H1 (cell line): ENCODE data around the gene WTIP. TPM values are rescaled to one million over a fixed set of nuclear protein-coding genes. Genes with fewer than 3 reads are reported as not detected.

Experiments
- CTCF ChIA-PET: fragments of 300-600 bp; sonication (Branson Sonifier 250); formaldehyde crosslinking; loops from one replicate; lab custom pipeline; 2021; ENCODE audit not compliant: partially characterized antibody; lab: Charles Lee
- POLR2A ChIA-PET: fragments of 300-600 bp; sonication (Branson Sonifier 250); formaldehyde crosslinking; loops from one replicate; lab custom pipeline; 2021; ENCODE audit warnings: inconsistent platforms; ENCODE audit not compliant: partially characterized antibody; lab: Charles Lee
- DNase-seq, 2 experiments: peaks; one replicate each; pipeline versions ENCODE4 v3.0.0 to v3.0.0-alpha.2; 2010 to 2022; ENCODE audit warnings: low spot score in 2 of 2, low read depth in 1 of 2, mixed read lengths in 1 of 2
- FAIRE-seq: peaks from 2 replicates; lab custom pipeline; 2011; peaks lifted over from hg19 to GRCh38; lab: Jason Lieb, UNC
- H2AFZ ChIP-seq: 2 replicates; pipeline ENCODE4 v1.8.1; 2012; ENCODE audit warnings: low read length, inconsistent platforms
- H2AK5ac ChIP-seq: 2 replicates; pipeline ENCODE4 v1.6.1; 2013; ENCODE audit warnings: low read depth, low read length
- H2BK120ac ChIP-seq: replicated peaks from 2 replicates; pipeline ENCODE3; 2013; ENCODE audit warnings: low read depth, low read length, inconsistent platforms
- H2BK12ac ChIP-seq: 2 replicates; pipeline ENCODE4 v1.6.1; 2013; ENCODE audit warnings: low read depth, low read length
- H2BK15ac ChIP-seq: 2 replicates; pipeline ENCODE4 v1.6.1; 2013; ENCODE audit warnings: low read length
- H2BK20ac ChIP-seq: 2 replicates; pipeline ENCODE4 v1.6.1; 2013; ENCODE audit warnings: low read length
- H2BK5ac ChIP-seq: 2 replicates; pipeline ENCODE4 v1.6.1; 2013; ENCODE audit warnings: low read depth, low read length
- H3K14ac ChIP-seq: 2 replicates; pipeline ENCODE4 v1.6.1; 2013; ENCODE audit warnings: inconsistent platforms; ENCODE audit not compliant: insufficient read length
- H3K18ac ChIP-seq: 2 replicates; pipeline ENCODE4 v1.6.1; 2013; ENCODE audit warnings: low read length; ENCODE audit errors: extremely low read depth
- H3K23ac ChIP-seq: 2 replicates; pipeline ENCODE4 v1.6.1; 2013; ENCODE audit warnings: inconsistent platforms; ENCODE audit not compliant: insufficient read length
- H3K23me2 ChIP-seq: 2 replicates; pipeline ENCODE4 v1.6.1; 2013; ENCODE audit warnings: low read depth, low read length
- H3K27ac ChIP-seq: 2 replicates; pipeline ENCODE4 v1.6.1; 2011; ENCODE audit warnings: low read depth, low read length, inconsistent platforms
- H3K27me3 ChIP-seq, 4 experiments: replicated peaks in 1 of 4; 1 replicate in 1 of 4; 2 replicates in 3 of 4; pipeline versions ENCODE4 v1.6.1 to v1.8.1; 2011 to 2013; ENCODE audit warnings: low read length in 3 of 4, mild to moderate bottlenecking in 3 of 4, inconsistent platforms in 2 of 4, mixed read lengths in 2 of 4, moderate library complexity in 1 of 4; ENCODE audit not compliant: control insufficient read depth in 3 of 4, insufficient read depth in 3 of 4; ENCODE audit errors: extremely low read depth in 1 of 4
- H3K36me3 ChIP-seq, 4 experiments: 2 replicates each; pipeline versions ENCODE4 v1.6.1 to v1.8.1; 2011 to 2013; ENCODE audit warnings: mild to moderate bottlenecking in 4 of 4, low read length in 3 of 4, moderate library complexity in 2 of 4, control low read depth in 1 of 4, inconsistent platforms in 1 of 4; ENCODE audit not compliant: insufficient read depth in 4 of 4, control insufficient read depth in 2 of 4
- H3K4ac ChIP-seq: replicated peaks from 2 replicates; pipeline ENCODE3; 2013; ENCODE audit warnings: low read length, low read depth, mixed read lengths, inconsistent platforms; ENCODE audit not compliant: insufficient read length
- H3K4me1 ChIP-seq, 4 experiments: replicated peaks in 1 of 4; 1 replicate in 1 of 4; 2 replicates in 3 of 4; pipeline versions ENCODE4 v1.6.1 to v1.8.1; 2011 to 2013; ENCODE audit warnings: low read length in 3 of 4, inconsistent platforms in 2 of 4, mixed read lengths in 1 of 4; ENCODE audit not compliant: insufficient read depth in 4 of 4, control insufficient read depth in 3 of 4
- H3K4me2 ChIP-seq, 2 experiments: 2 replicates each; pipeline versions ENCODE4 v1.6.1 to v1.8.1; 2011 to 2013; ENCODE audit warnings: low read depth in 2 of 2, low read length in 2 of 2, control low read depth in 1 of 2, inconsistent platforms in 1 of 2, mild to moderate bottlenecking in 1 of 2; ENCODE audit not compliant: insufficient read depth in 1 of 2
- H3K4me3 ChIP-seq, 4 experiments: fragments of 200-600, 300-600 bp in 1 of 4; sonication (generic), shearing (Covaris generic), sonication (Bioruptor Twin) in 1 of 4; 2 replicates each; pipeline versions ENCODE4 v1.5.1 to v1.8.1; 2011 to 2016; ENCODE audit warnings: low read length in 4 of 4, low read depth in 3 of 4, control low read depth in 2 of 4, inconsistent platforms in 2 of 4, mild to moderate bottlenecking in 2 of 4, mixed read lengths in 1 of 4, moderate library complexity in 1 of 4; ENCODE audit not compliant: insufficient read depth in 2 of 4; ENCODE audit errors: extremely low read depth in 1 of 4
- H3K56ac ChIP-seq: replicated peaks from 2 replicates; pipeline ENCODE3; 2013; ENCODE audit warnings: low read depth, mild to moderate bottlenecking, mixed read lengths, low read length, inconsistent platforms; ENCODE audit not compliant: insufficient read length
- H3K79me1 ChIP-seq: 2 replicates; pipeline ENCODE4 v1.6.1; 2013; ENCODE audit warnings: low read depth, low read length, control low read depth
- H3K79me2 ChIP-seq, 2 experiments: 2 replicates each; pipeline versions ENCODE4 v1.6.1 to v1.8.1; 2012 to 2013; ENCODE audit warnings: low read length in 2 of 2, mild to moderate bottlenecking in 2 of 2, inconsistent platforms in 1 of 2; ENCODE audit not compliant: insufficient read depth in 2 of 2, control insufficient read depth in 1 of 2
- H3K9ac ChIP-seq, 4 experiments: replicated peaks in 1 of 4; 1 replicate in 1 of 4; 2 replicates in 3 of 4; pipeline versions ENCODE4 v1.6.1 to v1.8.1; 2011 to 2013; ENCODE audit warnings: low read depth in 3 of 4, low read length in 3 of 4, control low read depth in 2 of 4, mild to moderate bottlenecking in 2 of 4, moderate library complexity in 2 of 4, inconsistent platforms in 1 of 4; ENCODE audit errors: extremely low read depth in 1 of 4
- H3K9me3 ChIP-seq, 2 experiments: 2 replicates each; pipeline versions ENCODE4 v1.6.1 to v1.8.1; 2012 to 2013; ENCODE audit warnings: mild to moderate bottlenecking in 2 of 2, moderate library complexity in 2 of 2, control low read depth in 1 of 2, inconsistent platforms in 1 of 2, low read depth in 1 of 2, low read length in 1 of 2, mixed read lengths in 1 of 2; ENCODE audit not compliant: insufficient read depth in 2 of 2
- H4K20me1 ChIP-seq, 2 experiments: replicated peaks in 1 of 2; 2 replicates each; pipeline versions ENCODE3 to v1.8.1; 2011 to 2013; ENCODE audit warnings: inconsistent platforms in 2 of 2, low read length in 2 of 2, mild to moderate bottlenecking in 1 of 2; ENCODE audit not compliant: insufficient read depth in 2 of 2, control insufficient read depth in 1 of 2
- H4K5ac ChIP-seq: 2 replicates; pipeline ENCODE4 v1.6.1; 2013; ENCODE audit warnings: low read length, low read depth, mixed read lengths, inconsistent platforms; ENCODE audit not compliant: insufficient read length
- H4K8ac ChIP-seq: 2 replicates; pipeline ENCODE4 v1.8.0; 2013; ENCODE audit warnings: mild to moderate bottlenecking, moderate library complexity, low read length, inconsistent platforms; ENCODE audit not compliant: insufficient read depth; ENCODE audit errors: extremely low read depth
- H4K91ac ChIP-seq: replicated peaks from 2 replicates; pipeline ENCODE3; 2013; ENCODE audit warnings: low read length, mixed read lengths, inconsistent platforms; ENCODE audit not compliant: insufficient read length
- CBX8 ChIP-seq: fragments of 300-800, 300-1000 bp; sonication (generic); IDR thresholded peaks from 2 replicates; pipeline ENCODE4 v1.7.1; 2016; ENCODE audit warnings: low read depth, low read length, borderline replicate concordance
- CTCF ChIP-seq, 3 experiments: IDR thresholded peaks; 1 replicate in 2 of 3; 2 replicates in 1 of 3; pipeline versions ENCODE4 v1.5.1 to v1.6.1; 2011; ENCODE audit warnings: low read length in 3 of 3, mild to moderate bottlenecking in 3 of 3, inconsistent platforms in 2 of 3, low read depth in 1 of 3, moderate library complexity in 1 of 3; ENCODE audit not compliant: insufficient read depth in 1 of 3; ENCODE audit errors: control extremely low read depth in 1 of 3
- MAX ChIP-seq: IDR thresholded peaks from 2 replicates; pipeline ENCODE4 v1.6.1; 2012; ENCODE audit warnings: inconsistent platforms
- RAD21 ChIP-seq, 2 experiments: IDR thresholded peaks in 1 of 2; conservative IDR thresholded peaks in 1 of 2; 2 replicates each; pipeline ENCODE4 v1.6.1; 2011; ENCODE audit warnings: low read depth in 2 of 2, low read length in 2 of 2, improper control_type of control experiment in 1 of 2, inconsistent platforms in 1 of 2, mild to moderate bottlenecking in 1 of 2, moderate library complexity in 1 of 2
- WGBS, 2 experiments: shearing (Covaris generic) in 1 of 2; methylation state at CpG; one replicate each; pipeline versions ENCODE4 v1.1.6 to v1.1.7; 2013 to 2015; ENCODE audit warnings: low lambda C conversion rate in 2 of 2, mixed read lengths in 2 of 2, inconsistent platforms in 1 of 2, low coverage in 1 of 2, missing lambda C conversion rate in 1 of 2; ENCODE audit not compliant: insufficient replicate concordance in 2 of 2, insufficient coverage in 1 of 2, insufficient read length in 1 of 2; ENCODE audit errors: extremely low coverage in 1 of 2, missing lambda C conversion rate in 1 of 2; 5-methylcytosine and 5-hydroxymethylcytosine counted together
- polyA plus RNA-seq, 7 experiments: library from polyadenylated mRNA; depleted of rRNA in 3 of 7; stranded (reverse) in 5 of 7; unstranded in 2 of 7; fragments of >200 nt in 5 of 7; fragments of 200-250 nt in 2 of 7; gene quantifications; 1 replicate in 5 of 7; 2 replicates in 1 of 7; 4 replicates in 1 of 7; pipeline versions ENCODE4 v1.2.1 to v1.2.3, GENCODE V29; 2011 to 2013; ENCODE audit warnings: missing spikeins in 2 of 7, mixed read lengths in 2 of 7
- total RNA-seq: library from RNA; stranded (reverse); fragmentation: NEBNext Ultra II Directional; extraction: Animal tissue kit (Norgen Biotek cat#: 25700); gene quantifications from 2 replicates; pipeline ENCODE4 v1.2.1, GENCODE V29; 2021

The WTIP gene
- total and polyA plus RNA-seq, 2 of the 8 experiments (the other 6 are each of a cell fraction or from before 2014, with no cell fraction given), result 8.7 to 15.4 TPM

GRCh38 chr19:34556488-34556887 is 74.9 kb downstream of the WTIP start:
- no peak overlapping the region for H4K8ac ChIP-seq
- no peak overlapping the region for H3K27ac ChIP-seq
- CTCF ChIA-PET, result interaction anchor here (0.5 to 2.1 kb wide), 3 partner anchors 37 to 579 kb away, joined by 3 to 5 read pairs (median 3); no protein-coding TSS in a partner anchor
- no peaks in the 10 kb centered on the region for H3K79me2 ChIP-seq
- H3K9me3 ChIP-seq, result peaks cover 0 to 11% of the 10 kb centered on the region in 2 experiments; a peak in 2 of 4 replicates
- H3K9ac ChIP-seq, result no peak overlapping the region
- TF ChIP-seq CTCF (IDR thresholded peaks at IDR 0.05; ENCODE audit: control extremely low read depth in 1 of 3, insufficient read depth in 1 of 3, low read depth in 1 of 3, low read length in 3 of 3) (peak; percentile 43 to 59 (median 48)), MAX (no peak), RAD21 (IDR thresholded peaks at IDR 0.05 in 1 of 2, conservative IDR thresholded peaks at IDR 0.05 in 1 of 2; ENCODE audit: low read depth in 2 of 2, low read length in 2 of 2) (peak; percentile 49 to 59), CBX8 (no peak)
- H3K27me3 ChIP-seq, result no peaks in the 10 kb centered on the region; a peak in 1 of 7 replicates
- no peak overlapping the region; the same call in 1 of the 2 replicates for H2BK12ac ChIP-seq
- H3K18ac ChIP-seq, result no peak overlapping the region
- no peak overlapping the region for H2AK5ac ChIP-seq
- no peak overlapping the region for H3K14ac ChIP-seq
- H4K91ac ChIP-seq, result no peak overlapping the region
- H3K4ac ChIP-seq, result no peak overlapping the region
- no peaks in the 10 kb centered on the region for H3K4me1 ChIP-seq
- no peak overlapping the region for H3K4me3 ChIP-seq
- FAIRE-seq (peak; percentile 82), DNase-seq (peak in 1 of 2 experiments; percentile 66)
- H3K4me2 ChIP-seq, result no peak overlapping the region
- no peak overlapping the region for H4K5ac ChIP-seq
- no peak overlapping the region for H3K56ac ChIP-seq
- no peaks in the 10 kb centered on the region for H3K79me1 ChIP-seq
- H2BK15ac ChIP-seq, result no peak overlapping the region
- no peak overlapping the region for H2BK120ac ChIP-seq
- H3K23me2 ChIP-seq, result no peaks in the 10 kb centered on the region
- H2AFZ ChIP-seq, result no peak overlapping the region
- 16% methylated on average over 3 of the region's 3 CpGs; no CpG with 5 or more reads in 1 of the 2 experiments for WGBS, 2 experiments
- POLR2A ChIA-PET, result interaction anchor here (1.9 kb wide), 1 partner anchor 75 kb away, joined by 4 read pairs; the partner anchor contains the start of gene WTIP
- H3K23ac ChIP-seq, result no peak overlapping the region
- no peak overlapping the region for H2BK20ac ChIP-seq
- H3K36me3 ChIP-seq, result no peaks in the 10 kb centered on the region
- H4K20me1 ChIP-seq, result no peaks in the 10 kb centered on the region
- no peak overlapping the region for H2BK5ac ChIP-seq
